ENCODE data around the gene FGFR3. TPM values are rescaled to one million over a fixed set of nuclear protein-coding genes. Genes with fewer than 3 reads are reported as not detected.

FGFR3 gene
- polyA plus RNA-seq, 3 donors: 59.6 to 73.9 (median 62.8) TPM

GRCh38 chr4:1756079-1756478 lies 37.0 kb upstream of the FGFR3 start:
- no peak for DNase-seq (ENCODE audit: low read depth in 3 of 3, low spot score in 2 of 3)

- DNase-seq (ENCODE audit: low read depth in 3 of 3, low spot score in 2 of 3): no peak
Measured at GRCh38 chr4:1756893-1757779, 36.0 kb upstream of the FGFR3 start.

GRCh38 chr4:1757836-1758235 lies 35.3 kb upstream of the FGFR3 start:
- DNase-seq (ENCODE audit: low read depth in 3 of 3, low spot score in 2 of 3): no peak

- no peak for DNase-seq (ENCODE audit: low read depth in 3 of 3, low spot score in 2 of 3)
Measured at GRCh38 chr4:1758306-1759121, 34.6 kb upstream of the FGFR3 start.

GRCh38 chr4:1759170-1759817 lies 33.8 kb upstream of the FGFR3 start:
- no peak for DNase-seq (ENCODE audit: low read depth in 3 of 3, low spot score in 2 of 3)

GRCh38 chr4:1759818-1760223 lies 33.3 kb upstream of the FGFR3 start:
- no peak for DNase-seq (ENCODE audit: low read depth in 3 of 3, low spot score in 2 of 3)

- no peak for DNase-seq (ENCODE audit: low read depth in 3 of 3, low spot score in 2 of 3)
Measured at GRCh38 chr4:1760521-1761071, 32.5 kb upstream of the FGFR3 start.

GRCh38 chr4:1761130-1761689 lies 31.9 kb upstream of the FGFR3 start:
- DNase-seq (ENCODE audit: low read depth in 3 of 3, low spot score in 2 of 3): no peak

GRCh38 chr4:1762264-1763010 lies 30.7 kb upstream of the FGFR3 start:
- DNase-seq (ENCODE audit: low read depth in 3 of 3, low spot score in 2 of 3): no peak

- no peak for DNase-seq (ENCODE audit: low read depth in 3 of 3, low spot score in 2 of 3)
Measured at GRCh38 chr4:1763070-1763549, 30.0 kb upstream of the FGFR3 start.

GRCh38 chr4:1763550-1764080 lies 29.5 kb upstream of the FGFR3 start:
- no peak for DNase-seq (ENCODE audit: low read depth in 3 of 3, low spot score in 2 of 3)

- DNase-seq (ENCODE audit: low read depth in 3 of 3, low spot score in 2 of 3): no peak
Measured at GRCh38 chr4:1764670-1765069, 28.4 kb upstream of the FGFR3 start.

- no peak for DNase-seq (ENCODE audit: low read depth in 3 of 3, low spot score in 2 of 3)
Measured at GRCh38 chr4:1765409-1766072, 27.6 kb upstream of the FGFR3 start.

- DNase-seq (ENCODE audit: low read depth in 3 of 3, low spot score in 2 of 3): no peak
Measured at GRCh38 chr4:1766106-1767060, 26.7 kb upstream of the FGFR3 start.

- no peak for DNase-seq (ENCODE audit: low read depth in 3 of 3, low spot score in 2 of 3)
Measured at GRCh38 chr4:1767061-1767769, 25.9 kb upstream of the FGFR3 start.

- no peak for DNase-seq (ENCODE audit: low read depth in 3 of 3, low spot score in 2 of 3)
Measured at GRCh38 chr4:1767770-1768366, 25.2 kb upstream of the FGFR3 start.
